GM06990 (cell line): ENCODE data around the gene ARL5B.

Experiments used
- DNase-seq: peaks from one replicate; pipeline ENCODE4 v3.0.0-alpha.2; 2011; ENCODE audit not compliant: insufficient read length; ENCODE audit errors: extremely low read depth
- H3K27me3 ChIP-seq: replicated peaks from 2 replicates; pipeline ENCODE4 v1.6.0; 2011; ENCODE audit warnings: low read length; ENCODE audit not compliant: control insufficient read depth, insufficient read depth
- H3K36me3 ChIP-seq: 2 replicates; pipeline ENCODE4 v1.5.1; 2011; ENCODE audit warnings: low read length; ENCODE audit not compliant: control insufficient read depth, insufficient read depth
- H3K4me3 ChIP-seq: replicated peaks from 2 replicates; pipeline ENCODE4 v1.5.1; 2011; ENCODE audit warnings: low read depth, mild to moderate bottlenecking, control low read depth, low read length
- CTCF ChIP-seq: IDR thresholded peaks from 2 replicates; pipeline ENCODE4 v1.5.1; 2011; ENCODE audit warnings: low read length, control low read depth, mild to moderate bottlenecking, inconsistent platforms; ENCODE audit not compliant: insufficient read depth, poor library complexity, severe bottlenecking

The ARL5B gene

GRCh38 chr10:18719811-18720210 is 60.6 kb downstream of the ARL5B start:
- DNase-seq = no peak
- no peaks in the 10 kb centered on the region for H3K36me3 ChIP-seq
- H3K27me3 ChIP-seq = no peaks in the 10 kb centered on the region
- TF ChIP-seq CTCF = no peak
- no peak overlapping the region for H3K4me3 ChIP-seq

- Histone ChIP-seq H3K4me3 (no peak overlapping the region), H3K36me3 (no peaks in the 10 kb centered on the region), H3K27me3 (no peaks in the 10 kb centered on the region)
- TF ChIP-seq CTCF = no peak
- no peak for DNase-seq
Measured at GRCh38 chr10:18721067-18721466, 61.8 kb downstream of the ARL5B start.

GRCh38 chr10:18723801-18724200 is 64.6 kb downstream of the ARL5B start:
- no peak for TF ChIP-seq CTCF
- Histone ChIP-seq H3K4me3 (no peak overlapping the region), H3K27me3 (no peaks in the 10 kb centered on the region), H3K36me3 (no peaks in the 10 kb centered on the region)
- no peak for DNase-seq
